HepG2 (cell line): ENCODE results near the gene RREB1. TPM values are rescaled to one million over a fixed set of nuclear protein-coding genes. Genes with fewer than 3 reads are reported as not detected.

Source experiments
- ARNT ChIP-seq: fragments of 450-650 bp; IDR thresholded peaks from 2 replicates; pipeline ENCODE4 v1.6.1; 2017
- BHLHE40 ChIP-seq: IDR thresholded peaks from 2 replicates; pipeline ENCODE4 v1.6.1; 2011; ENCODE audit warnings: low read length, improper control_type of control experiment
- CHD2 ChIP-seq: IDR thresholded peaks from 2 replicates; pipeline ENCODE4 v1.6.1; 2011; ENCODE audit warnings: low read depth, low read length, improper control_type of control experiment
- KDM6A ChIP-seq: IDR thresholded peaks from 2 replicates; pipeline ENCODE4 v1.6.1; 2016; ENCODE audit warnings: low read depth
- MBD4 ChIP-seq: IDR thresholded peaks from 2 replicates; pipeline ENCODE4 v1.6.1; 2012; ENCODE audit warnings: low read length, inconsistent platforms, borderline replicate concordance
- MTA1 ChIP-seq: sonication (generic); formaldehyde crosslinking; IDR thresholded peaks from 2 replicates; pipeline ENCODE4 v1.4.0; 2020; ENCODE audit warnings: missing genetic modification reagents, mild to moderate bottlenecking, borderline replicate concordance
- NAIF1 ChIP-seq: sonication (generic); formaldehyde crosslinking; IDR thresholded peaks from 2 replicates; pipeline ENCODE4 v1.5.0; 2020; ENCODE audit warnings: mild to moderate bottlenecking, missing genetic modification reagents, borderline replicate concordance
- NR2F2 ChIP-seq: IDR thresholded peaks from 2 replicates; pipeline ENCODE4 v1.6.1; 2012; ENCODE audit warnings: low read depth, inconsistent platforms, borderline replicate concordance
- PTBP1 ChIP-seq: fragments of 200-400 bp; formaldehyde crosslinking; IDR thresholded peaks from 2 replicates; pipeline ENCODE4 v1.6.1; 2018; ENCODE audit warnings: low read length, low read depth; ENCODE audit not compliant: poor library complexity, severe bottlenecking
- SIN3A ChIP-seq: IDR thresholded peaks from 2 replicates; pipeline ENCODE4 v1.6.1; 2011; ENCODE audit warnings: low read depth, mild to moderate bottlenecking, control low read depth, low read length, borderline replicate concordance
- SMYD3 ChIP-seq: sonication (generic); formaldehyde crosslinking; IDR thresholded peaks from 2 replicates; pipeline ENCODE4 v1.8.1; 2023; ENCODE audit warnings: mild to moderate bottlenecking, missing genetic modification reagents
- SP2 ChIP-seq: sonication (generic); formaldehyde crosslinking; IDR thresholded peaks from 2 replicates; pipeline ENCODE4 v1.5.1; 2020; ENCODE audit warnings: mild to moderate bottlenecking, missing genetic modification reagents
- ZFP36L2 ChIP-seq: sonication (generic); formaldehyde crosslinking; IDR thresholded peaks from 2 replicates; pipeline ENCODE4 v1.4.0; 2020; ENCODE audit warnings: missing genetic modification reagents
- ZNF17 ChIP-seq: sonication (generic); formaldehyde crosslinking; IDR thresholded peaks from 2 replicates; pipeline ENCODE4 v1.5.0; 2020; ENCODE audit warnings: mild to moderate bottlenecking, missing genetic modification reagents
- ZNF280B ChIP-seq: sonication (generic); formaldehyde crosslinking; IDR thresholded peaks from 2 replicates; pipeline ENCODE4 v1.5.0; 2020; ENCODE audit warnings: missing genetic modification reagents, mild to moderate bottlenecking, borderline replicate concordance
- ZNF557 ChIP-seq: sonication (generic); formaldehyde crosslinking; IDR thresholded peaks from 2 replicates; pipeline ENCODE4 v1.4.0; 2020; ENCODE audit warnings: missing genetic modification reagents
- ZNF570 ChIP-seq: sonication (generic); formaldehyde crosslinking; IDR thresholded peaks from 2 replicates; pipeline ENCODE4 v1.4.0; 2020; ENCODE audit warnings: mild to moderate bottlenecking, missing genetic modification reagents, borderline replicate concordance
- ZNF674 ChIP-seq: sonication (generic); formaldehyde crosslinking; IDR thresholded peaks from 2 replicates; pipeline ENCODE4 v1.5.0; 2020; ENCODE audit warnings: low read depth, mild to moderate bottlenecking, missing genetic modification reagents
- ZNF788 ChIP-seq: sonication (generic); formaldehyde crosslinking; IDR thresholded peaks from 2 replicates; pipeline ENCODE4 v1.5.0; 2020; ENCODE audit warnings: mild to moderate bottlenecking, missing genetic modification reagents, borderline replicate concordance
- ZSCAN29 ChIP-seq: sonication (generic); formaldehyde crosslinking; conservative IDR thresholded peaks from 2 replicates; pipeline ENCODE4 v1.4.0; 2020; ENCODE audit warnings: mild to moderate bottlenecking, missing genetic modification reagents
- polyA plus RNA-seq, 8 experiments: library from polyadenylated mRNA; depleted of rRNA in 3 of 8; stranded (reverse) in 7 of 8; unstranded in 1 of 8; fragments of >200 nt; fragmentation: Illumina TruSeq in 4 of 8; extraction: Trizol in 4 of 8; gene quantifications; 2 replicates each; pipeline versions ENCODE4 v1.2.1 to v1.2.3, GENCODE V29; 2011 to 2016; ENCODE audit warnings: low read depth in 4 of 8, missing spikeins in 1 of 8, mixed read lengths in 1 of 8; ENCODE audit not compliant: insufficient read depth in 1 of 8
- total RNA-seq, 5 experiments: library from RNA; depleted of rRNA; stranded (reverse); fragments of >200 nt; fragmentation: Illumina TruSeq; extraction: Trizol; gene quantifications; 2 replicates each; pipeline ENCODE4 v1.2.3, GENCODE V29; 2016; ENCODE audit warnings: low read depth in 1 of 5
- TF ChIP-seq, protein P1 (sequence below): sonication (generic); formaldehyde crosslinking; IDR thresholded peaks from 2 replicates; pipeline ENCODE4 v1.4.0; 2020; ENCODE audit warnings: mild to moderate bottlenecking, missing genetic modification reagents
- TF ChIP-seq, protein P2 (sequence below): sonication (generic); formaldehyde crosslinking; IDR thresholded peaks from 2 replicates; pipeline ENCODE4 v1.5.0; 2020; ENCODE audit warnings: missing genetic modification reagents
- TF ChIP-seq, protein P3 (sequence below): sonication (generic); formaldehyde crosslinking; IDR thresholded peaks from 2 replicates; pipeline ENCODE4 v1.4.0; 2020; ENCODE audit warnings: low read depth, mild to moderate bottlenecking, missing genetic modification reagents
- TF ChIP-seq, protein P4 (sequence below): sonication (generic); formaldehyde crosslinking; IDR thresholded peaks from 2 replicates; pipeline ENCODE4 v1.5.0; 2020; ENCODE audit warnings: mild to moderate bottlenecking, missing genetic modification reagents

RREB1 gene
- total and polyA plus RNA-seq, 2 of the 13 experiments (the other 11 are each of a cell fraction or from before 2014, with no cell fraction given) = 6.1 to 23.2 TPM

DNA sequence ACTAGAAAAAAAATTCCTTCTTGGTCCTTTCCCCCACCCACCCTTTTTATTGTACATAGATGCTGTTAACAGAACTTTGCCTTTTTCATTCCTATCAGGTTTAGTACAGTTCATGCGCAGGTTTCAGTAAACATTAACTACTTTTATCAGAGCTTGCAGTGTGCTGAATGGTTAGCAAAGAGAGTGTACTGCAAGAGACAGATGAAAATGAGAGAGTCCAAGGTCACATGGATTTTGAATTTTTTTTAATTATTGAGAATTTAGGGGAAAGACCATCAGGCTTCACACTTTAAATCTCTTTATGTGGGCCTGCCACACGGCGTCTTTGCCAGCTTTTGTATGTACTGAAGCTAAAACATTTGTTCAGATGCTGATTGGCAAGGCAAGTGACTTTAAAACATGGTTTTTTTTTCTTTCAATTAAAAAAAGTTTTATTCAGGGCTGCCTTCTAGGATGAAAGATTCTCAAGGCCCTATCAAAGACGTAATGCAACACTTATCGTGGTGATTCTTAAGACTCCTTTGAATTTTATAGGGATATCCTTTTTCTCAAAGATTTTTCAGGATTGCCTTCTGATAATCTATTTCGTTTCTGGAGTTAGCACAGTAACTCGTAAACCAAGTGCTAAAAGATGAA lies 32.2 kb downstream of the RREB1 start (continued):
- no peak for TF ChIP-seq MTA1 (CRISPR knock-in tag)
- no peak for TF ChIP-seq ZNF17 (CRISPR knock-in tag)
- TF ChIP-seq CHD2 = no peak
- TF ChIP-seq, protein P1, sequence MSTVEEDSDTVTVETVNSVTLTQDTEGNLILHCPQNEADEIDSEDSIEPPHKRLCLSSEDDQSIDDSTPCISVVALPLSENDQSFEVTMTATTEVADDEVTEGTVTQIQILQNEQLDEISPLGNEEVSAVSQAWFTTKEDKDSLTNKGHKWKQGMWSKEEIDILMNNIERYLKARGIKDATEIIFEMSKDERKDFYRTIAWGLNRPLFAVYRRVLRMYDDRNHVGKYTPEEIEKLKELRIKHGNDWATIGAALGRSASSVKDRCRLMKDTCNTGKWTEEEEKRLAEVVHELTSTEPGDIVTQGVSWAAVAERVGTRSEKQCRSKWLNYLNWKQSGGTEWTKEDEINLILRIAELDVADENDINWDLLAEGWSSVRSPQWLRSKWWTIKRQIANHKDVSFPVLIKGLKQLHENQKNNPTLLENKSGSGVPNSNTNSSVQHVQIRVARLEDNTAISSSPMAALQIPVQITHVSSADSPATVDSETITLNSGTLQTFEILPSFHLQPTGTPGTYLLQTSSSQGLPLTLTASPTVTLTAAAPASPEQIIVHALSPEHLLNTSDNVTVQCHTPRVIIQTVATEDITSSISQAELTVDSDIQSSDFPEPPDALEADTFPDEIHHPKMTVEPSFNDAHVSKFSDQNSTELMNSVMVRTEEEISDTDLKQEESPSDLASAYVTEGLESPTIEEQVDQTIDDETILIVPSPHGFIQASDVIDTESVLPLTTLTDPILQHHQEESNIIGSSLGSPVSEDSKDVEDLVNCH (CRISPR knock-in tag) = no peak
- no peak for TF ChIP-seq NAIF1
- no peak for TF ChIP-seq ZNF557 (CRISPR knock-in tag)
- TF ChIP-seq KDM6A (CRISPR knock-in tag) = peak; percentile 83; the same call in 1 of the 2 replicates
- TF ChIP-seq, protein P2, sequence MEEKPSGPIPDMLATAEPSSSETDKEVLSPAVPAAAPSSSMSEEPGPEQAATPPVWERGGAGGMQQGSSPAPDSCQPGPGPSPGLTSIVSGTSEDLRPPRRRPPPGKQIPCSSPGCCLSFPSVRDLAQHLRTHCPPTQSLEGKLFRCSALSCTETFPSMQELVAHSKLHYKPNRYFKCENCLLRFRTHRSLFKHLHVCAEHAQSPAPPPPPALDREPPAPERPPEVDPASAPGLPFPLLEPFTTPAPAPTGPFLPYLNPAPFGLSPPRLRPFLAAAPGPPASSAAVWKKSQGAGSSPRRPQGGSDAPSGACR (CRISPR knock-in tag) = no peak
- no peak for TF ChIP-seq SIN3A
- no peak for TF ChIP-seq ARNT
- no peak for TF ChIP-seq ZNF280B (CRISPR knock-in tag)
- TF ChIP-seq, protein P3, sequence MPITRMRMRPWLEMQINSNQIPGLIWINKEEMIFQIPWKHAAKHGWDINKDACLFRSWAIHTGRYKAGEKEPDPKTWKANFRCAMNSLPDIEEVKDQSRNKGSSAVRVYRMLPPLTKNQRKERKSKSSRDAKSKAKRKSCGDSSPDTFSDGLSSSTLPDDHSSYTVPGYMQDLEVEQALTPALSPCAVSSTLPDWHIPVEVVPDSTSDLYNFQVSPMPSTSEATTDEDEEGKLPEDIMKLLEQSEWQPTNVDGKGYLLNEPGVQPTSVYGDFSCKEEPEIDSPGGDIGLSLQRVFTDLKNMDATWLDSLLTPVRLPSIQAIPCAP (CRISPR knock-in tag) = no peak
- no peak for TF ChIP-seq PTBP1
- no peak for TF ChIP-seq NR2F2
- no peak for TF ChIP-seq ZNF570 (CRISPR knock-in tag)
- no peak for TF ChIP-seq MBD4
- no peak for TF ChIP-seq SMYD3 (CRISPR knock-in tag)
- TF ChIP-seq SP2 (CRISPR knock-in tag) = no peak
- no peak for TF ChIP-seq BHLHE40
- no peak for TF ChIP-seq ZNF674 (CRISPR knock-in tag)
- TF ChIP-seq, protein P4, sequence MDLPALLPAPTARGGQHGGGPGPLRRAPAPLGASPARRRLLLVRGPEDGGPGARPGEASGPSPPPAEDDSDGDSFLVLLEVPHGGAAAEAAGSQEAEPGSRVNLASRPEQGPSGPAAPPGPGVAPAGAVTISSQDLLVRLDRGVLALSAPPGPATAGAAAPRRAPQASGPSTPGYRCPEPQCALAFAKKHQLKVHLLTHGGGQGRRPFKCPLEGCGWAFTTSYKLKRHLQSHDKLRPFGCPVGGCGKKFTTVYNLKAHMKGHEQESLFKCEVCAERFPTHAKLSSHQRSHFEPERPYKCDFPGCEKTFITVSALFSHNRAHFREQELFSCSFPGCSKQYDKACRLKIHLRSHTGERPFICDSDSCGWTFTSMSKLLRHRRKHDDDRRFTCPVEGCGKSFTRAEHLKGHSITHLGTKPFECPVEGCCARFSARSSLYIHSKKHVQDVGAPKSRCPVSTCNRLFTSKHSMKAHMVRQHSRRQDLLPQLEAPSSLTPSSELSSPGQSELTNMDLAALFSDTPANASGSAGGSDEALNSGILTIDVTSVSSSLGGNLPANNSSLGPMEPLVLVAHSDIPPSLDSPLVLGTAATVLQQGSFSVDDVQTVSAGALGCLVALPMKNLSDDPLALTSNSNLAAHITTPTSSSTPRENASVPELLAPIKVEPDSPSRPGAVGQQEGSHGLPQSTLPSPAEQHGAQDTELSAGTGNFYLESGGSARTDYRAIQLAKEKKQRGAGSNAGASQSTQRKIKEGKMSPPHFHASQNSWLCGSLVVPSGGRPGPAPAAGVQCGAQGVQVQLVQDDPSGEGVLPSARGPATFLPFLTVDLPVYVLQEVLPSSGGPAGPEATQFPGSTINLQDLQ (CRISPR knock-in tag) = no peak
- no peak for TF ChIP-seq ZSCAN29
- no peak for TF ChIP-seq ZFP36L2
- TF ChIP-seq ZNF788 (CRISPR knock-in tag) = no peak
